ENCODE results near the gene C6.

The C6 gene

DNA sequence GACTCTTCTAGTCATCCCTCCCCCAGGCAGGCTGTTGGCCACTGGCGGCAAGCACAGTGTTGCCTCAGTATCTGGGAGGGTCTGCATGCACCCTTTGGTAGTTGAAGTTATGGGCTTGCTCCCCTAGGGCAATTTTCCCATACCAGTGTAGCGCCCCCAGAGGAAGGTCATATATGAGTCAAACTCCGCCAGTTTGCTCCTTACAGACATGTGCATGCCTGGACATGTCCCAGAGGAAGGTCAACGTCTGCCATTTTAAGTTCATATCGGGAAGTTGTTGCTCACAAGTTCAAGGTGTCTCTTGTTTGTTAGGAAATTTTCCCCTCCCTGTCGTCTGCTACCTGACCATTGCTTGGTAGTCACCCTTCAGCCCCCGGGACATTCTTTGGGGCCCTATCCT is 90.9 kb downstream of the C6 start:
- no peak overlapping the region for H3K4ac ChIP-seq (ENCODE audit: low read depth in 1 of 2, low read length in 2 of 2)
- no peak for DNase-seq
- H3K14ac ChIP-seq (ENCODE audit: low read length in 2 of 2), result no peak overlapping the region
- no peak overlapping the region for H3K18ac ChIP-seq (ENCODE audit: low read depth in 1 of 2, low read length in 2 of 2)
- H2BK5ac ChIP-seq (ENCODE audit: low read depth, low read length, poor library complexity, severe bottlenecking), result no peak overlapping the region
- H3K23ac ChIP-seq (ENCODE audit: low read length in 2 of 2), result no peak overlapping the region
- no peak overlapping the region for H3K9ac ChIP-seq (ENCODE audit: low read length)
- H3K27me3 ChIP-seq (ENCODE audit: control insufficient read depth in 1 of 2, insufficient read depth in 1 of 2, low read length in 2 of 2), result no peaks in the 10 kb centered on the region
- H3K4me1 ChIP-seq (ENCODE audit: control insufficient read depth, insufficient read depth, low read depth, low read length), result no peaks in the 10 kb centered on the region
- H2AK5ac ChIP-seq (ENCODE audit: low read length, severe bottlenecking), result no peak overlapping the region
- no peaks in the 10 kb centered on the region for H3K36me3 ChIP-seq (ENCODE audit: control insufficient read depth in 1 of 2, insufficient read depth in 2 of 2, low read depth in 1 of 2, low read length in 2 of 2)
- no peak overlapping the region for H4K8ac ChIP-seq (ENCODE audit: low read length)
- H3K9me3 ChIP-seq (ENCODE audit: control insufficient read depth, low read length), result no peaks in the 10 kb centered on the region
- H3K4me3 ChIP-seq (ENCODE audit: insufficient read depth in 1 of 2, low read depth in 1 of 2, low read length in 2 of 2), result no peak overlapping the region
- no peak overlapping the region for H3K27ac ChIP-seq (ENCODE audit: low read length, poor library complexity, severe bottlenecking)
- no peak overlapping the region for H3K4me2 ChIP-seq (ENCODE audit: low read length, poor library complexity, severe bottlenecking)
- WGBS, result 81% methylated on average over 7 of the region's 7 CpGs
- no peak overlapping the region for H2AFZ ChIP-seq (ENCODE audit: low read depth, low read length)
- H2BK12ac ChIP-seq (ENCODE audit: low read length in 2 of 2), result no peak overlapping the region
- no peak overlapping the region for H2BK120ac ChIP-seq (ENCODE audit: low read depth, low read length)
- no peak overlapping the region for H2BK15ac ChIP-seq (ENCODE audit: low read depth, poor library complexity, severe bottlenecking)
- no peak overlapping the region for H4K91ac ChIP-seq (ENCODE audit: low read length)
- no peaks in the 10 kb centered on the region for H3K79me1 ChIP-seq (replicated peaks; ENCODE audit: low read length, poor library complexity, severe bottlenecking)

DNA sequence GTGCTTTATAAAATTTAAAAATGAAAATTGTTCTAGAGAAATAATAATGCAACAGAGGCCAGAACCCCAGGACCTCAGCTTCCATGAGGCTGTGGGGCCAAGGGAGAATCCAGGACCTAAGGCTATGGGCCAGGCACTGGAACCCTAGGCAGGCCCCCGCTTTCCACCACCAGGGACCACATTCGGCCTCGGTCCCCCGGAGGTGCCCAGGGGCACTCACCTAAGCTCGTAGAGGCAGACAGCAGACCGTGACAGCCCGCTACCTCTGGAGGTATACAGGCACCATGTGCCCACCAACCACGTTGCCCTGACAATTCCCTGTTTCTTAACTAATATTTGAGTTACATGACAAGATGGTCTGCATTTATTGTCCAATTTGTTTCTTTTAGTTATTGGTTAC is 92.7 kb downstream of the C6 start:
- no peak overlapping the region for H3K27ac ChIP-seq (ENCODE audit: low read length, poor library complexity, severe bottlenecking)
- H2BK120ac ChIP-seq (ENCODE audit: low read depth, low read length), result no peak overlapping the region
- H4K8ac ChIP-seq (ENCODE audit: low read length), result no peak overlapping the region
- H3K4me3 ChIP-seq (ENCODE audit: insufficient read depth in 1 of 2, low read depth in 1 of 2, low read length in 2 of 2), result no peak overlapping the region
- no peak overlapping the region for H2BK12ac ChIP-seq (ENCODE audit: low read length in 2 of 2)
- no peak overlapping the region for H2BK15ac ChIP-seq (ENCODE audit: low read depth, poor library complexity, severe bottlenecking)
- WGBS, result 97% methylated on average over 6 of the region's 8 CpGs
- H2AK5ac ChIP-seq (ENCODE audit: low read length, severe bottlenecking), result no peak overlapping the region
- H3K4me1 ChIP-seq (ENCODE audit: control insufficient read depth, insufficient read depth, low read depth, low read length), result no peaks in the 10 kb centered on the region
- no peaks in the 10 kb centered on the region for H3K79me1 ChIP-seq (replicated peaks; ENCODE audit: low read length, poor library complexity, severe bottlenecking)
- H3K27me3 ChIP-seq (ENCODE audit: control insufficient read depth in 1 of 2, insufficient read depth in 1 of 2, low read length in 2 of 2), result no peaks in the 10 kb centered on the region
- no peaks in the 10 kb centered on the region for H3K9me3 ChIP-seq (ENCODE audit: control insufficient read depth, low read length)
- no peak overlapping the region for H2BK5ac ChIP-seq (ENCODE audit: low read depth, low read length, poor library complexity, severe bottlenecking)
- no peaks in the 10 kb centered on the region for H3K36me3 ChIP-seq (ENCODE audit: control insufficient read depth in 1 of 2, insufficient read depth in 2 of 2, low read depth in 1 of 2, low read length in 2 of 2)
- DNase-seq, result no peak
- no peak overlapping the region for H3K14ac ChIP-seq (ENCODE audit: low read length in 2 of 2)
- H3K4me2 ChIP-seq (ENCODE audit: low read length, poor library complexity, severe bottlenecking), result no peak overlapping the region
- H3K4ac ChIP-seq (ENCODE audit: low read depth in 1 of 2, low read length in 2 of 2), result no peak overlapping the region
- H4K91ac ChIP-seq (ENCODE audit: low read length), result no peak overlapping the region
- H3K18ac ChIP-seq (ENCODE audit: low read depth in 1 of 2, low read length in 2 of 2), result no peak overlapping the region
- H3K23ac ChIP-seq (ENCODE audit: low read length in 2 of 2), result no peak overlapping the region
- no peak overlapping the region for H3K9ac ChIP-seq (ENCODE audit: low read length)
- H2AFZ ChIP-seq (ENCODE audit: low read depth, low read length), result no peak overlapping the region

DNA sequence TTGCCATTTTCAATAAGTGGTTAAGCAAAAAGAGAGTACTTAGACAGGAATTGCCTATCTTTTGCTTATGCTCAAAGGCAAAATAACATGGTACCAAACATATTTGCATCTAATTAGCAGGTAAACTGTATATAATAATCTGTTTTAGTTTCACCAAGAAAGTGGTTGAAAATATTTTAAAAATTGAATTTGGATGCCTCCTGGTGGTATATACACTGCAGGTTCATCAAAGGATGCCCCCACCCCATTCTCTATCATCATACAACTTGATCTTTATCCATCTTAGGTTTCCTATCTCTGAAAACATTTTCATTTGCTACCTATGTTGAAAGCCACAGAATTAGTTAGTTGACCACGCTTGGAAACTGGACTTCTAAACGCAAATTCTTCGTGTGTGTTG is 95.2 kb downstream of the C6 start:
- Histone ChIP-seq H3K79me1 (replicated peaks; ENCODE audit: low read length, poor library complexity, severe bottlenecking) (no peaks in the 10 kb centered on the region), H2BK5ac (ENCODE audit: low read depth, low read length, poor library complexity, severe bottlenecking) (no peak overlapping the region), H3K9me3 (ENCODE audit: control insufficient read depth, low read length) (no peaks in the 10 kb centered on the region), H2BK15ac (ENCODE audit: low read depth, poor library complexity, severe bottlenecking) (no peak overlapping the region), H2BK12ac (ENCODE audit: low read length in 2 of 2) (no peak overlapping the region), H3K14ac (ENCODE audit: low read length in 2 of 2) (no peak overlapping the region), H3K4me1 (ENCODE audit: control insufficient read depth, insufficient read depth, low read depth, low read length) (no peaks in the 10 kb centered on the region), H3K9ac (ENCODE audit: low read length) (no peak overlapping the region), H3K27ac (ENCODE audit: low read length, poor library complexity, severe bottlenecking) (no peak overlapping the region), H4K91ac (ENCODE audit: low read length) (no peak overlapping the region), H3K36me3 (ENCODE audit: control insufficient read depth in 1 of 2, insufficient read depth in 2 of 2, low read depth in 1 of 2, low read length in 2 of 2) (no peaks in the 10 kb centered on the region), H3K4ac (ENCODE audit: low read depth in 1 of 2, low read length in 2 of 2) (no peak overlapping the region), H3K18ac (ENCODE audit: low read depth in 1 of 2, low read length in 2 of 2) (no peak overlapping the region), H3K23ac (ENCODE audit: low read length in 2 of 2) (no peak overlapping the region), H3K4me2 (ENCODE audit: low read length, poor library complexity, severe bottlenecking) (no peak overlapping the region), H3K4me3 (ENCODE audit: insufficient read depth in 1 of 2, low read depth in 1 of 2, low read length in 2 of 2) (no peak overlapping the region), H2AK5ac (ENCODE audit: low read length, severe bottlenecking) (no peak overlapping the region), H2BK120ac (ENCODE audit: low read depth, low read length) (no peak overlapping the region), H4K8ac (ENCODE audit: low read length) (no peak overlapping the region), H3K27me3 (ENCODE audit: control insufficient read depth in 1 of 2, insufficient read depth in 1 of 2, low read length in 2 of 2) (no peaks in the 10 kb centered on the region), H2AFZ (ENCODE audit: low read depth, low read length) (no peak overlapping the region)
- 100% methylated on average over 1 of the region's 3 CpGs for WGBS
- no peak for DNase-seq

DNA sequence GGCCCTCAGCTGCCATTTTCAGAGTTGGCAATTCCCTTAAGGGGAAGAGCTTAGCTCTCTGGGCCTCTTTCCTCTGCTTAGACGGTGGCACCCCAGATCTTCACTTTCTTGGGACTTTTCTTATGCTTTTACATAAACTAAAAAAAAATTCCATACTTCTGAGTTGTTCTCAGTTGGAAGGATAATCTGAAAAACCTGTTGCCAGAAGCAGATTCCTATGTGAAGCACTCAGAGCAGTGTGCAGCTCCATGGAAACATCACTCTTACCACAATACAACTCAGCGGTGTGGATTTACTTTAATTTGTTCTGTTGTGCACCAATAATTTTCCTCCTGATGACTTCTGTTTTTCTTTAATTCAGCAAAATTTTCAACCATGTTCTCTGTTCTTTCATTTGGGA is 98.1 kb downstream of the C6 start:
- Histone ChIP-seq H3K4me2 (ENCODE audit: low read length, poor library complexity, severe bottlenecking) (no peak overlapping the region), H3K36me3 (ENCODE audit: control insufficient read depth in 1 of 2, insufficient read depth in 2 of 2, low read depth in 1 of 2, low read length in 2 of 2) (no peaks in the 10 kb centered on the region), H3K9me3 (ENCODE audit: control insufficient read depth, low read length) (no peaks in the 10 kb centered on the region), H3K4me3 (ENCODE audit: insufficient read depth in 1 of 2, low read depth in 1 of 2, low read length in 2 of 2) (peak overlapping the region in 1 of 2 experiments; percentile 24), H2AK5ac (ENCODE audit: low read length, severe bottlenecking) (no peak overlapping the region), H3K9ac (ENCODE audit: low read length) (peak overlapping the region; percentile 89), H3K23ac (ENCODE audit: low read length in 2 of 2) (no peak overlapping the region), H3K4ac (ENCODE audit: low read depth in 1 of 2, low read length in 2 of 2) (no peak overlapping the region), H4K91ac (ENCODE audit: low read length) (no peak overlapping the region), H4K8ac (ENCODE audit: low read length) (no peak overlapping the region), H2AFZ (ENCODE audit: low read depth, low read length) (no peak overlapping the region), H3K4me1 (ENCODE audit: control insufficient read depth, insufficient read depth, low read depth, low read length) (no peaks in the 10 kb centered on the region), H2BK12ac (ENCODE audit: low read length in 2 of 2) (no peak overlapping the region), H2BK15ac (ENCODE audit: low read depth, poor library complexity, severe bottlenecking) (no peak overlapping the region), H2BK120ac (ENCODE audit: low read depth, low read length) (no peak overlapping the region), H3K14ac (ENCODE audit: low read length in 2 of 2) (no peak overlapping the region), H2BK5ac (ENCODE audit: low read depth, low read length, poor library complexity, severe bottlenecking) (no peak overlapping the region), H3K18ac (ENCODE audit: low read depth in 1 of 2, low read length in 2 of 2) (no peak overlapping the region), H3K27me3 (ENCODE audit: control insufficient read depth in 1 of 2, insufficient read depth in 1 of 2, low read length in 2 of 2) (no peaks in the 10 kb centered on the region), H3K79me1 (replicated peaks; ENCODE audit: low read length, poor library complexity, severe bottlenecking) (no peaks in the 10 kb centered on the region), H3K27ac (ENCODE audit: low read length, poor library complexity, severe bottlenecking) (peak overlapping the region; percentile 28)
- peak; percentile 31 for DNase-seq
- no CpG with 5 or more reads among the region's 2 CpGs for WGBS
